ENCODE data around the gene TMEM163. TPM values are rescaled to one million over a fixed set of nuclear protein-coding genes. Genes with fewer than 3 reads are reported as not detected.
"Not testable (repeated sequence)": the region's sequence is repeated elsewhere in the genome, so short reads cannot be mapped to it uniquely, and the experiment has no call there.

TMEM163 gene
- total RNA-seq, 2 donors from 2014 or later, result 0.55 to 23.1 TPM

DNA sequence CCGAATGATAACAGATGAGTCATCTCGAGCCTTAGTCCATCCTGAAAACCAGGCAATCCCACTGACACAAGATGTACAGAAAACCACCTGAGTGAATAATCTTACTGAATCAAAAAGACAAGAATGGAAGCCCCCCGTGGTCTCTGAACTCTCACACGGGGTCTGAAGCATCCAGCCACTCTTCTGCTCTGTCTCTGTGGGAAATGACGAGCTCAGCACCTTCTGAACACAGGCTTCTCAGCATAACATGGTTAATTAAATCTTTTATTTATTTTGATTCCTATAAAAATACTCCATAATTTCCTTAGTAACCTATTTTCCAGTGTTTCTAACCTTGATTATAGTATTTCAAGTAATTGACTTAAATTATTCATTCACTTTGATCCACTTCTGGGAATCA is 203.7 kb downstream of the TMEM163 start:
- no peaks in the 10 kb centered on the region for H3K36me3 ChIP-seq
- H3K9me3 ChIP-seq, result no peaks in the 10 kb centered on the region
- H3K27ac ChIP-seq, result no peak overlapping the region
- no peak overlapping the region for H3K4me3 ChIP-seq
- H3K4me1 ChIP-seq (replicated peaks), result no peaks in the 10 kb centered on the region
- WGBS, result 73% methylated on average over 5 of the region's 5 CpGs
- DNase-seq (ENCODE audit: low spot score), result no peak
- intact Hi-C loops (cut with DNase I), result no loop called here
- no peaks in the 10 kb centered on the region for H3K27me3 ChIP-seq (replicated peaks; ENCODE audit: insufficient read depth)
- TF ChIP-seq POLR2AphosphoS5 (IDR thresholded peaks at IDR 0.05), result no peak
- TF ChIP-seq, protein P1, sequence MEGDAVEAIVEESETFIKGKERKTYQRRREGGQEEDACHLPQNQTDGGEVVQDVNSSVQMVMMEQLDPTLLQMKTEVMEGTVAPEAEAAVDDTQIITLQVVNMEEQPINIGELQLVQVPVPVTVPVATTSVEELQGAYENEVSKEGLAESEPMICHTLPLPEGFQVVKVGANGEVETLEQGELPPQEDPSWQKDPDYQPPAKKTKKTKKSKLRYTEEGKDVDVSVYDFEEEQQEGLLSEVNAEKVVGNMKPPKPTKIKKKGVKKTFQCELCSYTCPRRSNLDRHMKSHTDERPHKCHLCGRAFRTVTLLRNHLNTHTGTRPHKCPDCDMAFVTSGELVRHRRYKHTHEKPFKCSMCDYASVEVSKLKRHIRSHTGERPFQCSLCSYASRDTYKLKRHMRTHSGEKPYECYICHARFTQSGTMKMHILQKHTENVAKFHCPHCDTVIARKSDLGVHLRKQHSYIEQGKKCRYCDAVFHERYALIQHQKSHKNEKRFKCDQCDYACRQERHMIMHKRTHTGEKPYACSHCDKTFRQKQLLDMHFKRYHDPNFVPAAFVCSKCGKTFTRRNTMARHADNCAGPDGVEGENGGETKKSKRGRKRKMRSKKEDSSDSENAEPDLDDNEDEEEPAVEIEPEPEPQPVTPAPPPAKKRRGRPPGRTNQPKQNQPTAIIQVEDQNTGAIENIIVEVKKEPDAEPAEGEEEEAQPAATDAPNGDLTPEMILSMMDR (IDR thresholded peaks at IDR 0.05), result no peak
- TF ChIP-seq POLR2A (IDR thresholded peaks at IDR 0.05), result no peak

- no peak overlapping the region for H3K4me3 ChIP-seq
- no peaks in the 10 kb centered on the region for H3K36me3 ChIP-seq
- no peak overlapping the region for H3K27ac ChIP-seq
- H3K9me3 ChIP-seq, result no peaks in the 10 kb centered on the region
- H3K27me3 ChIP-seq (replicated peaks; ENCODE audit: insufficient read depth), result no peaks in the 10 kb centered on the region
- 66% methylated on average over 5 of the region's 5 CpGs for WGBS
- TF ChIP-seq, protein P1 (IDR thresholded peaks at IDR 0.05), result no peak
- no peak for TF ChIP-seq POLR2A (IDR thresholded peaks at IDR 0.05)
- TF ChIP-seq POLR2AphosphoS5 (IDR thresholded peaks at IDR 0.05), result no peak
- H3K4me1 ChIP-seq (replicated peaks), result no peaks in the 10 kb centered on the region
- no peak for DNase-seq (ENCODE audit: low spot score)
- intact Hi-C loops (cut with DNase I), result no loop called here
These were observed 205.4 kb downstream of the TMEM163 start for GRCh38 chr2:134513465-134513804.

GRCh38 chr2:134512734-134513464 is 205.9 kb downstream of the TMEM163 start:
- no peak overlapping the region for H3K4me3 ChIP-seq
- 57% methylated on average over 4 of the region's 4 CpGs for WGBS
- no peaks in the 10 kb centered on the region for H3K27me3 ChIP-seq (replicated peaks; ENCODE audit: insufficient read depth)
- DNase-seq (ENCODE audit: low spot score), result no peak
- H3K4me1 ChIP-seq (replicated peaks), result no peaks in the 10 kb centered on the region
- H3K36me3 ChIP-seq, result no peaks in the 10 kb centered on the region
- intact Hi-C loops (cut with DNase I), result no loop called here
- H3K9me3 ChIP-seq, result no peaks in the 10 kb centered on the region
- H3K27ac ChIP-seq, result no peak overlapping the region
- no peak for TF ChIP-seq POLR2A (IDR thresholded peaks at IDR 0.05)
- no peak for TF ChIP-seq POLR2AphosphoS5 (IDR thresholded peaks at IDR 0.05)
- TF ChIP-seq, protein P1 (IDR thresholded peaks at IDR 0.05), result no peak

GRCh38 chr2:134508391-134508790 is 210.4 kb downstream of the TMEM163 start:
- H3K4me3 ChIP-seq, result no peak overlapping the region
- no peaks in the 10 kb centered on the region for H3K9me3 ChIP-seq
- no peaks in the 10 kb centered on the region for H3K36me3 ChIP-seq
- H3K27ac ChIP-seq, result no peak overlapping the region
- no peaks in the 10 kb centered on the region for H3K27me3 ChIP-seq (replicated peaks; ENCODE audit: insufficient read depth)
- no peak for DNase-seq (ENCODE audit: low spot score)
- no peak for TF ChIP-seq POLR2A (IDR thresholded peaks at IDR 0.05)
- no peak for TF ChIP-seq POLR2AphosphoS5 (IDR thresholded peaks at IDR 0.05)
- TF ChIP-seq, protein P1 (IDR thresholded peaks at IDR 0.05), result no peak
- WGBS, result 16% methylated on average over 4 of the region's 4 CpGs
- H3K4me1 ChIP-seq (replicated peaks), result no peaks in the 10 kb centered on the region
- intact Hi-C loops (cut with DNase I), result no loop called here

DNA sequence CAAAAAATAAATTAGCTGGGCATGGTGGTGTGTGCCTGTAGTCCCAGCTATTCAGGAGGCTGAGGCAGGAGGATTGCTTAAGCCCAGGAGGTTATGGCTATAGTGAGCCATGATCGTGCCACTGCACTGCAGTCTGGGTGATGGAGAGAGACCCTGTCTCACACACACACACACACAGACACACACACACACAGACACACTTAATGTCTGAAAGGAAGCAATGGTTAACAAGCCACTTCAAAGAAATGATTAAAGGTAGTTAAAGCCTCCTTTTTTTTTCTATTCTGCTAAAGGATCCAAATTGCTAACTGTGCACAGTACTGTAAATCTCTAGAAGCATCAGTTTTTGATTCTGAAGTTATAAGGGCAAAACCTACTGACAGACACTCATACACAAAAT is 211.1 kb downstream of the TMEM163 start:
- 77% methylated on average over 1 of the region's 1 CpG for WGBS
- Histone ChIP-seq H3K9me3 (no peaks in the 10 kb centered on the region), H3K27ac (no peak overlapping the region), H3K36me3 (no peaks in the 10 kb centered on the region), H3K4me1 (replicated peaks) (no peaks in the 10 kb centered on the region), H3K4me3 (no peak overlapping the region), H3K27me3 (replicated peaks; ENCODE audit: insufficient read depth) (no peaks in the 10 kb centered on the region)
- TF ChIP-seq, protein P1 (IDR thresholded peaks at IDR 0.05), result no peak
- no peak for TF ChIP-seq POLR2A (IDR thresholded peaks at IDR 0.05)
- no peak for TF ChIP-seq POLR2AphosphoS5 (IDR thresholded peaks at IDR 0.05)
- DNase-seq (ENCODE audit: low spot score), result no peak
- intact Hi-C loops (cut with DNase I), result no loop called here

DNA sequence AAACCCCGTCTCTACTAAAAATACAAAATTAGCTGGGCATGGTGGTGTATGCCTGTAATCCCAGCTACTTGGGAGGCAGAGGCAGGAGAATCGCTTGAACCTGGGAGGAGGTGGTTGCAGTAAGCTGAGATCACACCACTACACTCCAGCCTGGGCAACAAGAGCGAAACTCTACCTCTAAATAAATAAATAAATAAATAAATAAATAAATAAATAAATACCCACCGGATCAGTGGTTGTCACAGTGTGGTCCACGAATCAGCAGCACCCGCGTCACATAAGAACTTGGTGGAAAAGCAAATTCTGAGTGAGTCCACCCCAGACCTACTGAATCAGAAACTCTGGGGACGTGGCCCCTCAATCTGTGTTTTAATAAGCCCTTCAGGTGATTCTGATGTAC is 211.6 kb downstream of the TMEM163 start:
- H3K4me3 ChIP-seq; H3K36me3 ChIP-seq; H3K9me3 ChIP-seq; H3K27ac ChIP-seq; intact Hi-C loops (cut with DNase I); DNase-seq (ENCODE audit: low spot score); H3K4me1 ChIP-seq (replicated peaks); H3K27me3 ChIP-seq (replicated peaks; ENCODE audit: insufficient read depth): not testable (repeated sequence)
- WGBS, result 89% methylated on average over 8 of the region's 8 CpGs
